IMR-90 (cell line): ENCODE measurements around the gene ACER1. TPM values are rescaled to one million over a fixed set of nuclear protein-coding genes. Genes with fewer than 3 reads are reported as not detected.

Experiments used
- ATAC-seq: fragments of 200-7000 bp; cut with Tn5 transposase; 2 replicates; pipeline ENCODE4 v1.9.1; 2020; ENCODE audit warnings: low read depth, mild to moderate bottlenecking, moderate library complexity
- Bru-seq: library from RNA; stranded (reverse); fragments of 400-500 nt; gene quantifications from one replicate; lab custom pipeline; 2021; lab: Mats Ljungman, UMichigan
- BruChase-seq, 2 experiments: library from RNA; stranded (reverse); fragments of 400-500 nt; gene quantifications; one replicate each; lab custom pipeline; 2021; lab: Mats Ljungman, UMichigan
- BruUV-seq: library from RNA; stranded (reverse); fragments of 400-500 nt; replicated peaks from 2 replicates; lab custom pipeline; 2021; lab: Mats Ljungman, UMichigan
- CTCF ChIA-PET: fragments of 300-600 bp; formaldehyde crosslinking; extraction: SDS; loops from one replicate; lab custom pipeline; 2021; ENCODE audit warnings: antibody characterized with exemption; lab: Yijun Ruan, JAX
- POLR2A ChIA-PET: fragments of 300-600 bp; sonication (Branson Sonifier 250); formaldehyde crosslinking; loops from one replicate; lab custom pipeline; 2022; ENCODE audit warnings: antibody characterized with exemption; ENCODE audit not compliant: unreplicated experiment; lab: Charles Lee
- DNase-seq: peaks from one replicate; pipeline ENCODE4 v3.0.0; 2013
- H2AFZ ChIP-seq: replicated peaks from 2 replicates; pipeline ENCODE3; 2013; ENCODE audit warnings: low read length, mild to moderate bottlenecking; ENCODE audit not compliant: poor library complexity
- H2AK5ac ChIP-seq: 2 replicates; pipeline ENCODE4 v1.6.1; 2013; ENCODE audit warnings: low read depth, low read length, inconsistent platforms
- H2AK9ac ChIP-seq: replicated peaks from 2 replicates; pipeline ENCODE3; 2013; ENCODE audit warnings: mild to moderate bottlenecking, low read depth, low read length, moderate library complexity; ENCODE audit not compliant: poor library complexity
- H2BK120ac ChIP-seq: 2 replicates; pipeline ENCODE4 v1.6.1; 2013; ENCODE audit warnings: low read depth, low read length, inconsistent platforms
- H2BK15ac ChIP-seq: 3 replicates; pipeline ENCODE4 v1.6.1; 2013; ENCODE audit warnings: low read depth, low read length, inconsistent platforms
- H2BK20ac ChIP-seq: 2 replicates; pipeline ENCODE4 v1.6.1; 2013; ENCODE audit warnings: low read depth, mild to moderate bottlenecking, inconsistent platforms, low read length, moderate library complexity
- H2BK5ac ChIP-seq: 2 replicates; pipeline ENCODE4 v1.6.1; 2013; ENCODE audit warnings: mild to moderate bottlenecking, low read depth, low read length, inconsistent platforms; ENCODE audit not compliant: poor library complexity, severe bottlenecking
- H3K14ac ChIP-seq: replicated peaks from 2 replicates; pipeline ENCODE4 v1.6.1; 2013; ENCODE audit warnings: low read depth, low read length, inconsistent platforms
- H3K18ac ChIP-seq: 2 replicates; pipeline ENCODE4 v1.6.1; 2013; ENCODE audit warnings: low read depth, low read length, control low read depth
- H3K23ac ChIP-seq: 2 replicates; pipeline ENCODE4 v1.6.1; 2013; ENCODE audit warnings: low read depth, low read length, inconsistent platforms
- H3K27ac ChIP-seq: 2 replicates; pipeline ENCODE4 v1.5.1; 2013; ENCODE audit warnings: mild to moderate bottlenecking, control low read depth, low read length; ENCODE audit not compliant: insufficient read depth
- H3K27me3 ChIP-seq: 2 replicates; pipeline ENCODE4 v1.6.1; 2013; ENCODE audit warnings: low read length; ENCODE audit not compliant: control insufficient read depth, insufficient read depth
- H3K36me3 ChIP-seq: 2 replicates; pipeline ENCODE4 v1.6.1; 2013; ENCODE audit warnings: low read length, mixed read lengths; ENCODE audit not compliant: control insufficient read depth, insufficient read depth
- H3K4ac ChIP-seq: 2 replicates; pipeline ENCODE4 v1.6.1; 2013; ENCODE audit warnings: low read depth, low read length, inconsistent platforms
- H3K4me1 ChIP-seq: 2 replicates; pipeline ENCODE4 v1.6.1; 2013; ENCODE audit warnings: low read length, mixed read lengths; ENCODE audit not compliant: control insufficient read depth, insufficient read depth
- H3K4me2 ChIP-seq: 2 replicates; pipeline ENCODE4 v1.6.1; 2013; ENCODE audit warnings: low read depth, mild to moderate bottlenecking, control low read depth, low read length, moderate library complexity
- H3K4me3 ChIP-seq: 2 replicates; pipeline ENCODE4 v1.5.1; 2013; ENCODE audit warnings: low read depth, mild to moderate bottlenecking, control low read depth, low read length, moderate library complexity; ENCODE audit not compliant: insufficient read depth
- H3K56ac ChIP-seq: 2 replicates; pipeline ENCODE4 v1.6.1; 2013; ENCODE audit warnings: low read length, inconsistent platforms; ENCODE audit not compliant: insufficient read depth; ENCODE audit errors: extremely low read depth
- H3K79me1 ChIP-seq, 2 experiments: 2 replicates each; pipeline ENCODE4 v1.6.1; 2013; ENCODE audit warnings: low read length in 2 of 2, inconsistent platforms in 1 of 2, low read depth in 1 of 2
- H3K9ac ChIP-seq: 2 replicates; pipeline ENCODE4 v1.6.1; 2013; ENCODE audit warnings: low read depth, low read length, control low read depth
- H3K9me1 ChIP-seq: 2 replicates; pipeline ENCODE4 v1.6.1; 2013; ENCODE audit warnings: low read length, inconsistent platforms; ENCODE audit not compliant: insufficient read depth
- H3K9me3 ChIP-seq: 2 replicates; pipeline ENCODE4 v1.6.1; 2013; ENCODE audit warnings: low read length; ENCODE audit not compliant: control insufficient read depth, insufficient read depth
- H4K20me1 ChIP-seq: 2 replicates; pipeline ENCODE4 v1.6.1; 2013; ENCODE audit warnings: low read length, inconsistent platforms; ENCODE audit not compliant: insufficient read depth
- H4K5ac ChIP-seq: 2 replicates; pipeline ENCODE4 v1.6.1; 2013; ENCODE audit warnings: mild to moderate bottlenecking, low read depth, low read length, control low read depth
- H4K8ac ChIP-seq, 2 experiments: 2 replicates each; pipeline ENCODE4 v1.6.1; 2013; ENCODE audit warnings: low read depth in 2 of 2, low read length in 2 of 2, control low read depth in 1 of 2, inconsistent platforms in 1 of 2
- H4K91ac ChIP-seq: 2 replicates; pipeline ENCODE4 v1.6.1; 2013; ENCODE audit warnings: low read depth, low read length, inconsistent platforms; ENCODE audit not compliant: insufficient read depth
- RFX5 ChIP-seq: IDR thresholded peaks from 2 replicates; pipeline ENCODE4 v1.8.0; 2012; ENCODE audit warnings: low read depth, mild to moderate bottlenecking, low read length, moderate library complexity
- WGBS, 2 experiments: methylation state at CpG; one replicate each; pipeline versions ENCODE4 v1.1.5 to v1.1.7; 2013; ENCODE audit warnings: missing lambda C conversion rate in 2 of 2; ENCODE audit not compliant: insufficient read length in 1 of 2; ENCODE audit errors: extremely low coverage in 2 of 2; 5-methylcytosine and 5-hydroxymethylcytosine counted together
- dilution Hi-C: fragments of 300-500 bp; cut with HindIII; formaldehyde crosslinking; loops from one replicate; pipeline ENCODE4 v1.14.3; 2018; ENCODE audit warnings: low sequenced_read_pairs; ENCODE audit not compliant: unreplicated experiment
- in situ Hi-C: fragments of 300-500 bp; cut with MboI; formaldehyde crosslinking; loops from 3 replicates; pipeline ENCODE4 v1.14.3; 2019; ENCODE audit warnings: low sequenced_read_pairs, inconsistent platforms, mixed read lengths
- intact Hi-C: fragments of 100-400 bp; cut with micrococcal nuclease; formaldehyde crosslinking; loops from 2 replicates; pipeline ENCODE4 v1.10.0; 2022
- long read RNA-seq: library from polyadenylated mRNA; unstranded; transcript quantifications from one replicate; pipeline ENCODE4 v2.0.0, GENCODE V29; 2021; ENCODE audit not compliant: unreplicated experiment
- polyA plus RNA-seq, 3 experiments: library from polyadenylated mRNA; depleted of rRNA; stranded (reverse); fragments of >200 nt; gene quantifications; 2 replicates each; pipeline ENCODE4 v1.2.3, GENCODE V29; 2012; ENCODE audit warnings: low replicate concordance in 1 of 3
- total RNA-seq: library from RNA; depleted of rRNA; stranded (reverse); fragments of >200 nt; gene quantifications from 2 replicates; pipeline ENCODE4 v1.2.3, GENCODE V29; 2012; rRNA removed

Gene ACER1
- not detected in 2 replicates for total RNA-seq
- polyA plus RNA-seq (2012; rRNA removed): 0.11 TPM in 1 of 2 replicates, not detected in the other
- 0.04 TPM in 1 of 2 replicates, not detected in the other for polyA plus RNA-seq (2012; cell fraction: cytosol; rRNA removed)
- polyA plus RNA-seq (2012; cell fraction: nucleus; rRNA removed; ENCODE audit: low replicate concordance): 0.08 TPM in 1 of 2 replicates, not detected in the other
- Bru-seq, nascent RNA: percentile 10 among the genes with signal in this experiment
- percentile 27 among the genes with signal in this experiment for BruChase-seq, experiment 1, labeled RNA remaining after a 6-hour chase
- BruChase-seq, experiment 2, labeled RNA remaining after a 2-hour chase: percentile 16 among the genes with signal in this experiment
- long read RNA-seq: 0 reads

GRCh38 chr19:6333439-6333838, at the start of gene ACER1:
Gene ACER1 (minus strand): TSS chr19:6333612. CDS start chr19:6333551, 61 bp downstream.
- peaks cover 2% of the 10 kb centered on the region for H3K27me3 ChIP-seq
- H4K8ac ChIP-seq: no peak within 1 kb of the TSS
- DNase-seq (no peak), ATAC-seq (no peak)
- no peak within 1 kb of the TSS for H4K91ac ChIP-seq
- H4K5ac ChIP-seq: no peak within 1 kb of the TSS
- no TSS peak for BruUV-seq
- H3K23ac ChIP-seq: no peak within 1 kb of the TSS
- no peak within 1 kb of the TSS for H3K56ac ChIP-seq
- H3K4ac ChIP-seq: no peak within 1 kb of the TSS
- H3K4me1 ChIP-seq: no peaks in the 10 kb centered on the region
- no peak within 1 kb of the TSS for H3K18ac ChIP-seq
- H3K36me3 ChIP-seq: no peaks in the 10 kb centered on the region
- H2BK20ac ChIP-seq: no peak within 1 kb of the TSS
- no peak within 1 kb of the TSS for H2BK120ac ChIP-seq
- H3K79me1 ChIP-seq: no peaks in the 10 kb centered on the region
- no peaks in the 10 kb centered on the region for H3K9me1 ChIP-seq
- no peaks in the 10 kb centered on the region for H3K9me3 ChIP-seq
- H2BK5ac ChIP-seq: no peak within 1 kb of the TSS
- in situ Hi-C loops: no loop called here
- H2AK5ac ChIP-seq: no peak within 1 kb of the TSS
- no peak within 1 kb of the TSS for H2BK15ac ChIP-seq
- WGBS, 2 experiments: 50% methylated on average over 7 of the region's 17 CpGs; no CpG with 5 or more reads in 1 of the 2 experiments
- dilution Hi-C loops: no loop called here
- intact Hi-C loops: no loop called here
- H3K4me3 ChIP-seq: no peak within 1 kb of the TSS
- no peak within 1 kb of the TSS for H3K14ac ChIP-seq
- no peaks in the 10 kb centered on the region for H4K20me1 ChIP-seq
- ChIA-PET POLR2A (no interaction called here), CTCF (interaction anchor here (1.4 kb wide), 1 partner anchor 20 kb away, joined by 3 read pairs; no protein-coding TSS in a partner anchor)
- no peak within 1 kb of the TSS for H3K9ac ChIP-seq
- H2AFZ ChIP-seq: no peak within 1 kb of the TSS
- no peak within 1 kb of the TSS for H3K4me2 ChIP-seq
- no peak for TF ChIP-seq RFX5
- no peak within 1 kb of the TSS for H3K27ac ChIP-seq
- peak within 1 kb of the TSS; percentile 78 for H2AK9ac ChIP-seq
